IPS-NIHi7 (cell line): ENCODE data around the gene LYRM9.
A peak's percentile ranks its signal among the peaks of the same experiment; 100 is the strongest.
"Not testable (repeated sequence)": the region's sequence is repeated elsewhere in the genome, so short reads cannot be mapped to it uniquely, and the experiment has no call there.

Experiments used
- DNase-seq: peaks from one replicate; pipeline ENCODE4 v3.0.0; 2012; ENCODE audit warnings: mixed read lengths; ENCODE audit errors: extremely low spot score

The LYRM9 gene

DNA sequence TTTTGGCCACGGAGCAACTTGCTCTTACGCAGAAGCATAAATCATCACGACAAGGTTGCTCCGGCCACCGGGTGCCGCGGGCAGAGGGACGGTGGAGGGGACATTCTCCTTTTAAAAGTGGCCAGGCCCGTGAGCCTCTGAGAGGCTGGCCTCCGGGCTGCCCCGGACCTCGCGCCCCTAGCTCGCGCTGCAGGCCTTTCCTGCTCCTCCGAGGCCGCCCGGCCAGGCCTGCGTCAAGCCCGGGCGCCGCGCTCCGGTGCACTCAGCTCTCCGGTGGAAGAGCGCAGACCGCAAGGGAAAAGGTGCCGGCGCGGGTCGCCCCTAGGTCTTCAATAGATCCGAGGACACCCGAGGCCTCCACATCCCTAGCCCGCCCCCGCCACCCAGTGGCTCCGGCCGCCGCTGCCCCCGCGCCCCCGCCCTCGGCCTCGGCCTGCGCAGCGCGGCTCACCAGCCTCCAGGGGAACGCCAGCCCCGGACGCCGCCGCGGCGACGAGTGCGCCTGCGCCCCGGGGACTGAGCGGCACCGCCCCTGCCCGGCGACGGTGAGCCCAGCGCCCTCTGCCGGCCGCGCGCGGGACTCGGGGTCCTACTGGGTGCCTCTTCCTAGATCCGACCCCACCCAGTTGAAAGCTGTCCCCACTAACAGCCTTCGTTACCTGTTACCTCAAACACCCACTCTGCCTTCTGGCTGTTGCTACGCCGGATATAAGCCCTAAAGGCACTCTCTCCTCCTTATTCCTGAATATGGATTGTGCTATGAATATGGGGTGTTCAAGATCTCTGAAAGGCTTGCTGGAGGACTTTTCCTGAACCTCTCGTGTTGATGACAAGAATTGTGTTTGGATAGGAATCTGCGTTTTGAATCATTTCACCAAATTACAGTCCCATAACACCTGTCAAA, at the start of gene LYRM9:
Gene LYRM9 (minus strand): TSS at position 500 of the 904 bp plus-strand sequence. CDS start 10,671 bp downstream, outside the sequence.
- DNase-seq = peak; percentile 96

- DNase-seq = no peak
Measured at GRCh38 chr17:27940503-27941428, 47.6 kb upstream of the LYRM9 start.

GRCh38 chr17:27939474-27940465, 46.6 kb upstream of the LYRM9 start:
- no peak for DNase-seq

GRCh38 chr17:27938864-27939263, 45.7 kb upstream of the LYRM9 start:
- no peak for DNase-seq

DNA sequence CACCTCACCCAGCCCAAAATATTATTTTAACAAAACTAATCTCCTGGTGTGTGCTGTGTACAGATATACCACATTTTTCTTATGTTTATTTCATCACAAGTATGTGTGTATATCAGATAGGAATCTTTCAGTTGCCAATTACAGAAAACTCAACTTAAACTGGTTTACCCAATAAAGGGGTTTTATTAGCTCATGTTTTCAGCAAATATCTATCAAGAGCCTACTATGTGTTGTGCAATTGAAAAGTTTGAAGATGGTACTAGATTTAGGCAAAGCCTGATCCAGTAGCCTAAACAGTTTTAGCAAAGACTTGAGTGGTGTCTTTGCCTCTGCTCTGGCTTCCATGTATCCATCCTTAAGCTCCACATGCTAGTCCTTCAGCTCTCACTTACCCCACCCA, 45.1 kb upstream of the LYRM9 start:
- no peak for DNase-seq

DNA sequence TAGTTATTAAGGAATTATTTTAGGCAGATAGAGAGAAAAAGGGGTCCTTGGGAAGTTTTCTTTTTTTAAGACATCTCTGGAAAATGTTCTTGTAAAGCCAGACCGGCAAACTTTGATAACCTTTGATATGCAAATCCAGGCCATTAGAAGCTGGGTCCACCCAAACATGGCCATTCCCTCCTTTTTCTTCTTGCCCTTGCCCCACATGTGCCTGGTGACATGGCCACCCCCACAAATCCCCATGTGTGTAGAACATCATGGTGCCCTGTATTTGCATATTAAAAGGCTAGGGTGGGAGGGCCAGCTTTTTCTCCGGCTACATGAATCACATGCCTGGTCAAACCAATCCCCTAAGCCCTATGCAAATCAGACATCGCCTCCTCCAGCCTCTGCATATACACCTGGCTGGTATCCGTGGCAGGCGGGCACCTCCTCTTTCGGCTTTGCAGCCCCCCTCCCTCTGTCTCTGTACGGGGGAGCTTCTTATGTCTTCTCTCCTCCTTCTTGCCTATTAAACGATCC, 43.9 kb upstream of the LYRM9 start:
- no peak for DNase-seq

DNA sequence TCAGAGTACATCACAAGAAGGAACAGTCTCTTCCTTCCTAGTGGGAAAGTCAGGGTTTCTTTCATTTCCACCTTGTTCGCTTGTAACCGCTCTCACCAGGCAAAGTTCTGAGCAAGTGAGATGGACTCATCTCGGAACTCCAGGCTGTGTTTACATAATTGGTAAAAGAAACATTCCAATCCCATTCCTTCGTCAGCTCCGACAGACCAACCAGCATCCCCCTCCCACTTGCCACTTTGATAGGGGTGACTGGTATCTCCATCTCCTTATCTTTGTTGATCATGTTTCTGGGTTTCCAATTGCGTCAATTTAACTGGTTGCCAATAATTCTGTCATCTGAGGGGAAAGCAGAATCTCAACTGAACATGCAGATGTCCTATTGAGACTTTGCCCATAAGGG, 36.8 kb upstream of the LYRM9 start:
- no peak for DNase-seq

DNA sequence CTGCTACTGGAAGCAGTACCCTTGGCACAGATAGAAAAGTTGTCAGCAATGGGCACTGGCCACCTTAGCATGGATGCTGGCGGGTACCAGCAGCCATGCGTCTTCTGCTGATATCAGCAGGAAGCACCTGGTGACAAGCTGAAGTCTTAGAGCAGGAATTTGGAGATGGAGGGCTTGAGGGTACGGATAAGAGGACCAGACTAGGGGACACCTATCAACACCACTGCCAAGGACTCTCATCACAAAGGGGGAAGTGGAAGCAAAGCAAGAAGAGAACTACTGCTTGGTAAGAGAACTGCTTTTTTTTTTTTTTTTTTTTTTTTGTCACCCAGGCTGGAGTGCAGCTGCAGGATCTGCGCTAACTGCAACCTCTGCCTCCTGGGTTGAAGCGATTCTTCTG, 35.4 kb upstream of the LYRM9 start:
- no peak for DNase-seq

DNA sequence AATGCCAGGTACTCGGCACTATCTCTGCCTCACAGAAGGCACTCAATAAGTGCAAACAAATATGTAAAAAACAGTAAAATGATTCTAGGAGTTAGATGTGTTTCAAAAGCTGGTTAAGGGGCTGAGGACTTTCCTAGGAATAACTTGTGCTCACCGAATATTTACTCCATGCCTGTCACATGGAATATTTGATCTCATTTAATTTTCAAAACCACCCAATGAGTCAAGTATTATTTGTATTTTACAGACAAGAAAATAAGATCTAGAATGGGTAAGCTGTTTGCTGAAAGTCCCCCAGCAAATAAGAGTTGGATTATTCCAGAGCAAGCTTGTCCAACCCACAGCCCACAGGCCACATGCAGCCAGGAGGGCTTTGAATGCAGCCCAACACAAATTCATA, 34.6 kb upstream of the LYRM9 start:
- DNase-seq = no peak

GRCh38 chr17:27921599-27921998, 28.4 kb upstream of the LYRM9 start:
- DNase-seq = no peak

- DNase-seq = no peak
Measured at GRCh38 chr17:27921077-27921476, 27.9 kb upstream of the LYRM9 start.

DNA sequence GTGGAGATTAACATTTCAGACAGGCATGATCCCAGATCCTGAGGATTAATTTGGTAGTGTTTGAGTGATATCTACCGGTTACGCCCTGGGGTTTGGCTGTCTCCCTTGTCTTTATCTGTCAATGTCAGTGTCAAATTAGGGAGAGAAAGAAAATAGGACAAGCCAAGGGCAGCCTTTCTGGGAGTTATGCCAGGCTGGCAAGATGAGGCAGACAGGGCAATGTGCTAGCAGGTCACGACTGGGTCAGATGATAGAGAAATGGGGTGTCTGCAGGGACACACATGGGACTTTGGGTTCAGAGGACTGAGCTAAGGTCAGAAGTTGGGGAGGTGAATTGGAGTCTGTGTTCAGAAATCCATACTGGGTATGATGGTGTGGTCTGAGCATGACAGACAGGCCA, 27.4 kb upstream of the LYRM9 start:
- DNase-seq = no peak

GRCh38 chr17:27919079-27919478, 25.9 kb upstream of the LYRM9 start:
- DNase-seq = no peak

- DNase-seq = no peak
Measured at GRCh38 chr17:27918498-27918897, 25.3 kb upstream of the LYRM9 start.

DNA sequence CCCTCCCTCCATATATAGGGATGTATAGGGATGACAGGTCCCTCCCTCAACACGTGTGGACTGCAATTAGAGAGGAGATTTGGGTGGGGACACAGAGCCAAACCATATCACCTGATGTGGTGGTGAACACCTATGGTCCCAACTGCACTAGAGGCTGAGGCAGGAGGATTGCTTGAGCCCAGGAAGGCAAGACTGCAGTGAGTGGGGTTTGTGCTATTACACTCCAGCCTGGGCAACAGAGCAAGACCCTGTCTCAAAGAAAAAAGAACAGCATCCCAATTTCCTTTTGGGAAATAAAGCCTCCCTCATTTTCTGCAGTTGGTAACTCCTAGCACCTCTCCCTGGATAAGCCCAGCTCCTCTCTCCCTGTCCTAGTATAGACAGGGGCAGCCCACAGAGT, 23.8 kb upstream of the LYRM9 start:
- DNase-seq = no peak

DNA sequence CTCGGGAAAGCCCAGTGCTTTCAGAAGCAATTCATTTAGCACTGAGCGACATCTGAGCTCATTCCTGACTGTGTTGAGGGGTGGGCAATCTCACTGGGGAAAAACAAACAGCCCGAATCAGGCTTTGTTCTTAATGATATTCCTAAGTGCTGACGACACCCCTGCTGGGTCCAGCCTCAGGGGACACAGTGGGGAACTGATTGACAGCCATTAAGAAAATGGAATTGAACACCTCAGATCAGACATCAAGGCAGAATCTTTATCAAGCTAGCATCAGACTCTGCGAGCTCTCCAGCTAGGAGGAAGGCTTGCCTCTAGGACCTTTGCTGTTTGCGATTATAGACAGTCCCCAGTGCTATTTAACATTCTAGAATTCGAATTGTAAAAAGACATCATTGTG, 22.5 kb upstream of the LYRM9 start:
- DNase-seq = peak; percentile 69

DNA sequence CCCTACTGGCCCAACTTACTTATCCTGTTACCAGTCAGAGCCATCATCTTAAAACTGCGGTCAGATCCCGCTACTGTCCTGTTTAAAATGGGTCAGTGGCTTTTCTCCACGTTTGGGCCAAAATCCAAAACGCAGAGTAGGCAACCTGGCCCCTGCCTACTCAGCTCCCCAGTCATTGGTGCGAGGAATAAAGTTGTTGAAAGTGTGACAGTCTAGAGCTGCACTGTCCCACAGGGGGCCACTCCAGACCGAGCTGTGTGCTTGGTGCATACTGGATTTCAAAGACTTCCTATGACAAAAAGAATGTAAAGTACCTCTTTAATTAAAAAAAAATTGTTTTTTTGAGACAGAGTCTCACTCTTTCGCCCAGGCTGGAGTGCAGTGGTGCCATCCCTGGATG, 21.2 kb upstream of the LYRM9 start:
- DNase-seq = no peak

- DNase-seq = no peak
Measured at GRCh38 chr17:27912964-27913363, 19.8 kb upstream of the LYRM9 start.

DNA sequence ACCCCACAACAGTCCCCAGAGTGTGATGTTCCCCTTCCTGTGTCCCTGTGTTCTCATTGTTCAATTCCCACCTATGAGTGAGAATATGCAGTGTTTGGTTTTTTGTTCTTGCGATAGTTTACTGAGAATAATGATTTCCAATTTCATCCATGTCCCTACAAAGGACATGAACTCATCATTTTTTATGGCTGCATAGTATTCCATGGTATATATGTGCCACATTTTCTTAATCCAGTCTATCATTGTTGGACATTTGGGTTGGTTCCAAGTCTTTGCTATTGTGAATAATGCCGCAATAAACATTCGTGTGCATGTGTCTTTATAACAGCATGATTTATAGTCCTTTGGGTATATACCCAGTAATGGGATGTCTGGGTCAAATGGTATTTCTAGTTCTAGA, 19.1 kb upstream of the LYRM9 start:
- DNase-seq = not testable (repeated sequence)

DNA sequence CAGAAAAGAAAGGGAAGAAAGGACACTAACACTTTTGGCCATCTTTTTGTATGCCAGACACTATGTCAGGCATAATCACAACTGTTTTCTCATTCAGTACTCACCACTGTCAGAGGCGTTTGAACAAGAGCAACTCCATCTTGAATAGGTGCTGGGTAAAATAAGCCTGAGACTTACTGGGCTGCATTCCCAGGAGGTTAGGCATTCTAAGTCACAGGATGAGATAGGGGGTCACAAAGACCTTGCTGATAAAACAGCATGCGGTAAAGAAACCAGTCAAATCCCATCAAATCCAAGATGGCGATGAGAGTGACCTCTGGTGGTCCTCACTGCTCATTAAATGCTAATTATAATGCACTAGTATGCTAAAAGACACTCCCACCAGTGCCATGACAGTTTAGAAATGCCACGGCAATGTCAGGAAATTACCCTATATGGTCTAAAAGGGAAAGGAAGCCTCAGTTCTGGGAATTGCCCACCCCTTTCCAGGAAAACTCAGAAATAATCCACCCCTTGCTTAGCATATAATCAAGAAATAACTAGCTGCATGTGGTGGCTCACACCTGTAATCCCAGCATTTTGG, 14.9 kb upstream of the LYRM9 start:
- no peak for DNase-seq

DNA sequence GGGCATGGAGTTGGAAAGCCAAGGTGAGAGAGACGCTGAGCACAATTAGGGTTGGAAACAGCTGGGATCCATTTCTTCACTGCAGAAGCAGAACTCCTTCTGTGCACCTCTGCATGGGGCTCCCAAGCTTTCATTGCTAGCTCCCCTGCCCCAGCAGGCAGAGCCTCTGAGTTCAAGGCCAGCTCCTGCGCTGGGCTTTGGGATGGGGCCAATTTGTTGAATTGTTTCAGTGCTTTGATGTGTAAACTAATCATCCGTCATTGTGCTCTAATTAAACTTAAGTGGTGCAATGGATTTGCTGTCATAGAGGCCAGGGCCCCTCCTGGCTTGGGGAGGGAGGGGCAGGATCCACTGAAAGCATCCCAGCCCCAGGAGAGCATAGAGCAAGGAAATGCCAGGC, 13.5 kb upstream of the LYRM9 start:
- no peak for DNase-seq
